Retinal pigment epithelial cell (primary cell): ENCODE data around the gene CCDC50.

Source experiments
- DNase-seq: peaks from one replicate; pipeline ENCODE4 v3.0.0-alpha.2; 2010; ENCODE audit warnings: low read depth
- H3K4me3 ChIP-seq: 2 replicates; pipeline ENCODE4 v1.5.1; 2011; ENCODE audit warnings: mild to moderate bottlenecking, low read length, control low read depth, moderate library complexity
- TF ChIP-seq, protein P1 (sequence below): conservative IDR thresholded peaks from 2 replicates; pipeline ENCODE4 v1.5.1; 2011; ENCODE audit warnings: low read depth, low read length, control low read depth, inconsistent platforms

Gene CCDC50

DNA sequence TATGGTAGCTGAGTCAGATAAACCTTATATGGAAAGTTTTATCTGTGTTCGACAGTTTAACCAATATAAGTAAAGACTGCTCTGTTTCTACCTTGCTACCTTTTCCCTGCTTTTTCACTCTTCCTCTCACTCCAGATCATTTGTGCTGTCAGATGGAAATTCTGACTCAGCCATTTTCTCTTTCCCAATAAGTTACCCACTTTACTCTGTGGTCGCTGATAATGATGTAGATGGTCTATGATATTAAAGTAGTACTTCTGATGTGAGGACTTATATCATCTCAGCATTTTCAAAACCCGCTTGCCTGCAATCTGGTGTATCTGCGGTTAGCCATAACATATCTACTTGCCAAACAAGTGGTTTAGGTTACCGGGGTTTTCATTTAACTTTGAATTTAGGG is 16.1 kb downstream of the CCDC50 start:
- H3K4me3 ChIP-seq, result no peak overlapping the region
- DNase-seq, result no peak
- TF ChIP-seq, protein P1, sequence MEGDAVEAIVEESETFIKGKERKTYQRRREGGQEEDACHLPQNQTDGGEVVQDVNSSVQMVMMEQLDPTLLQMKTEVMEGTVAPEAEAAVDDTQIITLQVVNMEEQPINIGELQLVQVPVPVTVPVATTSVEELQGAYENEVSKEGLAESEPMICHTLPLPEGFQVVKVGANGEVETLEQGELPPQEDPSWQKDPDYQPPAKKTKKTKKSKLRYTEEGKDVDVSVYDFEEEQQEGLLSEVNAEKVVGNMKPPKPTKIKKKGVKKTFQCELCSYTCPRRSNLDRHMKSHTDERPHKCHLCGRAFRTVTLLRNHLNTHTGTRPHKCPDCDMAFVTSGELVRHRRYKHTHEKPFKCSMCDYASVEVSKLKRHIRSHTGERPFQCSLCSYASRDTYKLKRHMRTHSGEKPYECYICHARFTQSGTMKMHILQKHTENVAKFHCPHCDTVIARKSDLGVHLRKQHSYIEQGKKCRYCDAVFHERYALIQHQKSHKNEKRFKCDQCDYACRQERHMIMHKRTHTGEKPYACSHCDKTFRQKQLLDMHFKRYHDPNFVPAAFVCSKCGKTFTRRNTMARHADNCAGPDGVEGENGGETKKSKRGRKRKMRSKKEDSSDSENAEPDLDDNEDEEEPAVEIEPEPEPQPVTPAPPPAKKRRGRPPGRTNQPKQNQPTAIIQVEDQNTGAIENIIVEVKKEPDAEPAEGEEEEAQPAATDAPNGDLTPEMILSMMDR, result no peak

DNA sequence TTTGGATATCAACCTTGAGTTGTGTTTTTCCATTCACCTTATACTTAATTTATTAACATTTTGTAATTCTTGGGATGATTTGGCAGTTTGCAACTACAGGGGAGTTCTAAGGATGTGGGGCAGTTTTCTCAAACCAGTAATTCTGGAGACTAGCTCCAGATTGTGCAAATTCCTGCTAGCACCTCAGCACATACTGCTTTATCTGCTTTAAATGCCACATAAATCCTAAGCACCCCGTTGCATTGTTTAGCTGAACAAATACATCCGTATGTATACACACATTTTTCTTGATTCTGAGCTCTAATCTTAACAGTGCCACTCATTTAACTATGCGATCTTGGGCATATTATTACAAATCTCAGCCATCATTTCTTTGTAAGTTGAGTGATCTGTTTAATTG is 18.0 kb downstream of the CCDC50 start:
- TF ChIP-seq, protein P1, result no peak
- no peak overlapping the region for H3K4me3 ChIP-seq
- DNase-seq, result no peak

DNA sequence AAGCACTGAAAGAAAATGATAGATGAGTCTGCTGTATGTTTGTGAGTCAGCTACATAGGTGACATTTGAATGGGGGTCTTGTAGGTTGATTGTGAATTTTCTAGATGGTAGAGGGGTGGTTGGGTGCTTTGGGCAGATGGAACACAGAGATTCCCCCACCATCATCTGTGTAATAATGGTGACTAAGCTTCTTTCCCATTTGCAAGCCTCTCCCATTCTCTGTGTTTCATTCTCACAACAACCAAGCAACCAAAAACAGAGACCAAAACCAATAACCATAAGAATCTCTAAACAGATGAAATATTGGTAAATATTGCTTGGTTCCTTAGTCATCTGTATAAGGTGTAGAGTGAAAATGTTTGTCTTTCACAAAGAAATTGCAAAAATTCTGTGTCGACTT is 18.9 kb downstream of the CCDC50 start:
- TF ChIP-seq, protein P1, result no peak
- no peak for DNase-seq
- H3K4me3 ChIP-seq, result no peak overlapping the region

DNA sequence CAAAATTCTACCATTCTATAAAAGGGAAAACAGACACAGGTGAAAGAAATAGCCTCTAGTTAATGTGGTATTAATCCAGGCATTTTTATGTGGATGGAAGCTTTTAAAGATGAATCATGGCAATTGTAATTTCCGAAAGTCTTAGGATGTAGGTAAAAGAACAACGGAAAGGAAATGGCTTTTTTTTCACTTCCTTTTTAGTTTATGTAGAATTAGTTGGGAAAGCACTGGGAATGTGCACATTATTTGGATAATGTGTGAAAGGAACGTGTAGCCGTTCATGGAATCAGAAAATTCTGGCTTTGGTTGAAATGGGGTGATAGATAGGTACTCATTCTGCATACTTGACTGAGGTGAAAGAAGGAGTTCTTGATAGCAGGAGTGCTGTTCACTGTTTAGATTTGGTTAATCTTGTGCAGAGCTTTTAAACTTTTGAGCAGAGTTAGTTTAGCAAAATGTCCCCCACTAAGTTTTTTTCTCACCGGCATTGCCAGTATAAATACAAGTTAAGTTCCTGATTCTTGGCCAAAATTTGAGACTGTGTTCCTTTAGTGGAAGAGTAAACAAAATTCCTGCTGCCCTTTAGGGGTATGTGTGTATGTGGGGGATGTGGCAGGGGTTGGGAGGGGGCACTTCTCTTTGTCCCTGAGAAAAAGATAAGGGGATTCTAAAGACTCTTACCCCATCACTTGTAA is 21.3 kb downstream of the CCDC50 start:
- DNase-seq, result no peak
- no peak overlapping the region for H3K4me3 ChIP-seq
- TF ChIP-seq, protein P1, result no peak

DNA sequence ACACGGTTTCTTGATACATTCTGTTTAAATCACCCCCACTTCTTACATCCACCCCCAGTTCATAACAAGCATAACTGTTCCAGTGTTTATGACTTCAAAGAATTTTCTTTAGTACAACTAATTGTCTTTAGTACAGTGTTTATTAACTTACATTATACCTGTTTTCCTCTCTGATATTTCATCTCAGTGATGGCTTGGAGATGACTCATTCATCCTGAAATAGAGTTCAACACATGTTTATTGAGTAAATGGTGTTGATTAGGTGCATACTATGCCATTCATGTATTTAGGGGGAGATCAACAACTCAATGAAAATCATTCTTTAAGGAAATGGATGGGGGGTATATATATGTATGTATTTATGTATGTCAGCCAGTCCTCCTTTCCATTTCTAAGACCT is 22.8 kb downstream of the CCDC50 start:
- TF ChIP-seq, protein P1, result no peak
- no peak for DNase-seq
- no peak overlapping the region for H3K4me3 ChIP-seq

DNA sequence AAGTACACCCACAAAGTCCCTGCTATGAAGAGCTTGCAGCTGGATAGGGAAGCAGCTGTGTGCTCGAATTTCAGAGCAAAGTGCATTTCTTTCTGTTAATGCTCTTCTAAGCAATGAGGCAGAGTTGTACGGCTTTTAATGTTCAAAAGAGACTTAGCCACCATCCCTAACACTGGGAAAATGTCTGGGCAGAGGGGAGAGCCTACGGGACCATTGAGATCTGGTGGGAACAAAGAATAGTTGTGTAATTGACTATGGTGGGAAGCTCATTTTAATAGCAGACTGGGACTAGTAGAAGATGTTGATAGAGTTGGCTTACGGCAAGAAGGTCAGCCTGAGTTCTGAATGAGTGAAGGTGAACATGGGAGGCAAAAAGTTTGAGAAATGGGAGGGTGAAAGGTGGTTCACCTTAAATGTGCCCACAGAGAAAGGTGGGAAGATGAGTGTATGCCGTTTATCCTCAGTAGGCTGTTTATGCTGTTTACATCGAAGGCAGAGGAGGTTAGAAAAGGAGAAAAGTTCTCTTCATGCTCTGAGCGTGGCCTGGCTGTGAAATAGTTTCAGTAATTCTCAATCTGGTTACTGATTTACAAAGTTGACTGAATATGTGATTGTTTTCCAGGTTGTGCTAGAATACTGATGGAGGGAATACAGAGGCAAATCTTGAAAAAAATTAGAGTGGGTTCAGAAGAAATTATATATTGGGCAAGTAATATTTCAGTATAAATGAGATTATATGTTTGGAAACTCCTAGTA is 24.0 kb downstream of the CCDC50 start:
- no peak overlapping the region for H3K4me3 ChIP-seq
- DNase-seq, result no peak
- TF ChIP-seq, protein P1, result no peak

DNA sequence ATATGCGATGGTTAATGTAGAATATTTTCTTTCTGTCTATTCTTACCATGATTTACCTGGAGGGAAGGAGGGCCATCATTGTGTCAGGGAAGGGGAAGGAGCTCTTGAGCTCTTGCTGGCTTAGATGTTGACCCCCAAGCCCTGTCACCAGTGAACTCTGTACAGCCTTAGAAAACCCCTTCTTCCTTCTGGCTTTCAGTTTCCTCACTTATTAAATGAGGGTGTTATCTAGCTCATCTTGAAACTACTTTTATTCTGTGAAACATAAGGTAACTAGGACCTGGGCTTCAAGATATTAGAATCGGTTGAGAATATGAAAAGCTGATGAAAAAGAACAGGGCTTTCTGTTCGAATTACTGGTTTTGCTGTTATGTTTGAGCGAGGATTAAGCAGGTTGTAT is 26.2 kb downstream of the CCDC50 start:
- TF ChIP-seq, protein P1, result no peak
- no peak for DNase-seq
- H3K4me3 ChIP-seq, result no peak overlapping the region
